Transverse colon (tissue), 4 donors: Measurements from ENCODE around the gene SGCE.

Source experiments
- EP300 ChIP-seq: sonication (generic); formaldehyde crosslinking; IDR thresholded peaks from one replicate; pipeline ENCODE4 v1.6.1; 2017; ENCODE audit warnings: antibody characterized with exemption, low read depth
- POLR2A ChIP-seq: fragments of 450-650 bp; IDR thresholded peaks from one replicate; pipeline ENCODE4 v1.6.1; 2016; ENCODE audit warnings: antibody characterized with exemption, mild to moderate bottlenecking, moderate library complexity
- POLR2AphosphoS5 ChIP-seq, 3 donors: sonication (generic); formaldehyde crosslinking; IDR thresholded peaks; one replicate each; pipeline ENCODE4 v1.6.1; 2016; ENCODE audit warnings: antibody characterized with exemption in 3 of 3
- TF ChIP-seq, protein P1 (sequence below), 5 experiments: fragments of 200-600 bp in 3 of 5; fragments of 450-650 bp in 2 of 5; sonication (generic) in 3 of 5; IDR thresholded peaks; 1 replicate in 2 of 5; 2 replicates in 3 of 5; pipeline ENCODE4 v1.5.1; 2016 to 2017; ENCODE audit warnings: antibody characterized with exemption in 5 of 5, inconsistent platforms in 3 of 5, mild to moderate bottlenecking in 2 of 5, moderate library complexity in 1 of 5

DNA sequence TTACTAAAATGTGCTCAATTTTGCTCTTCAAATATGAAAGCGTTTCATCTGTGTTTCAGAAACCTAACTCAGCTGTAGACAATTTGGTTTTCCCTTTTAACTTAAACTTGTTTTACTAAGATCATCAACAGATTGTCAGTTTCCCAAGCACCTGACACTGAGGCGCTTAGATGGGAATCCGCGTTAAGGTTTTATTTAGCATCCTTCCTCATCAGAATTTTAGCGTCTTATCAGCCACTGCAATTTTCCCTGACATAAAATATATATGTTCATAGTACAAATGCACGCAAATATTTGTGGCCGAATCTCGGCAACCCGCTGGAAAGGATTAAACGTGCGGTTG lies 1.2 kb downstream of the SGCE start:
- TF ChIP-seq, protein P1, sequence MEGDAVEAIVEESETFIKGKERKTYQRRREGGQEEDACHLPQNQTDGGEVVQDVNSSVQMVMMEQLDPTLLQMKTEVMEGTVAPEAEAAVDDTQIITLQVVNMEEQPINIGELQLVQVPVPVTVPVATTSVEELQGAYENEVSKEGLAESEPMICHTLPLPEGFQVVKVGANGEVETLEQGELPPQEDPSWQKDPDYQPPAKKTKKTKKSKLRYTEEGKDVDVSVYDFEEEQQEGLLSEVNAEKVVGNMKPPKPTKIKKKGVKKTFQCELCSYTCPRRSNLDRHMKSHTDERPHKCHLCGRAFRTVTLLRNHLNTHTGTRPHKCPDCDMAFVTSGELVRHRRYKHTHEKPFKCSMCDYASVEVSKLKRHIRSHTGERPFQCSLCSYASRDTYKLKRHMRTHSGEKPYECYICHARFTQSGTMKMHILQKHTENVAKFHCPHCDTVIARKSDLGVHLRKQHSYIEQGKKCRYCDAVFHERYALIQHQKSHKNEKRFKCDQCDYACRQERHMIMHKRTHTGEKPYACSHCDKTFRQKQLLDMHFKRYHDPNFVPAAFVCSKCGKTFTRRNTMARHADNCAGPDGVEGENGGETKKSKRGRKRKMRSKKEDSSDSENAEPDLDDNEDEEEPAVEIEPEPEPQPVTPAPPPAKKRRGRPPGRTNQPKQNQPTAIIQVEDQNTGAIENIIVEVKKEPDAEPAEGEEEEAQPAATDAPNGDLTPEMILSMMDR (IDR thresholded peaks at IDR 0.05): no peak
- TF ChIP-seq EP300 (no peak), POLR2A (no peak), POLR2AphosphoS5 (IDR thresholded peaks at IDR 0.05) (no peak)
